ENCODE results near the gene TNNI3K. TPM values are rescaled to one million over a fixed set of nuclear protein-coding genes. Genes with fewer than 3 reads are reported as not detected.

The TNNI3K gene
- polyA plus RNA-seq, 3 donors, result 1.6 to 2.7 (median 2.2) TPM

DNA sequence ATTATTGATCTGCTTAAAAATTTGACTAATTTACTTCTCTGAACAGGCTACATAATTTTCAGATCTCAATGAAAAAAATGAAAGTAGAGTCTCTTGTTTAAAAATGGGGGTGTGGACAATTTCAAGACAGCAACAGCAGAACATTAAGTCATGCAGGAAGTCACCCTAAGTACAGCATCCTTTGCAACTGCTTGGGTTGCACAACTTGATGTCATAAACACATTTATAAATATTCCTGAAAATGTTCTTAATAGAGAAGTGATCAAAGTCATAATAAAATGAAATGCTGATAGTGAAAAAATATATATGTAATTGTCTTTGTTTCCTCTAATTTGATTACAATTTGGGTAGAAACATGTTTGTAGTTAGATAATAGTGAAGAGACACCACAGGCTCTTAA lies 79.3 kb downstream of the TNNI3K start:
- DNase-seq, result no peak

DNA sequence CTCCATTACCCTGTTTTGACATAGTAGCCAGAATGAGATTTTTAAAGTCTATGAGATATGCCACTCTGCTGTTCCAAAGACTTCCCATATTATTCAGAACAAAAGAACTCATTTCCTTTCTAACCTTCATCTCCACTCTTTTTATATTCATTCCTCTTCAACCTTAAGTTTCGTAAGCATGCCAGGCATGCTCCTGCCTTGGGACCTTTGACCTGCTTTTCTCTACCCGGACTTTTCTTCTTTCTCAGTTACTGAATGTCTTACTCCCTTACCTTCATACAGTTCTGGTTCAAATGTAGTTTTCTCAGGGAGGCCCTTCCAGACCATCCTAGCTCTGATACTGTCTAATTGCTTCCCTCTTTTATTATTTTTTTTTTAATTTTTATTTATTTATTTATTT lies 81.1 kb downstream of the TNNI3K start:
- DNase-seq, result no peak

DNA sequence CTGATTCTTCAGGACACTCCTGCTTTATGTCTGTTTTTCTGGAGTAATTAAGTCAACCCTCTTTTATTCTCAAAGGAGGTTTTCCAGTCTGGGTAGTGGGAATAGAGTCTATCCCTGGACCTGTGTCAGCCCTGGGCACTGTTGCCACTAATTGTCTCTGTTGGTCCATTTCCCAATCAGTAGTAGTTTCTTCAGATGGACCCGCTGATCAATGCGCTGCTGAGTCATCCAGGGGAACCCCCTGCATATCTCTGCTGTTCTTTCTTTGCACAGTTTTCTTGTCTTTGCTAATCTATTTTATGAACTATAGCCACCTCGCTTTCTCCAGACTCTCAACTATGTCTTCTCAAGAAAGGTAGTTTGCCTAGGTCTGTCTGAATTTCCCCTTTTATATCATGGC lies 82.5 kb downstream of the TNNI3K start:
- DNase-seq, result no peak

DNA sequence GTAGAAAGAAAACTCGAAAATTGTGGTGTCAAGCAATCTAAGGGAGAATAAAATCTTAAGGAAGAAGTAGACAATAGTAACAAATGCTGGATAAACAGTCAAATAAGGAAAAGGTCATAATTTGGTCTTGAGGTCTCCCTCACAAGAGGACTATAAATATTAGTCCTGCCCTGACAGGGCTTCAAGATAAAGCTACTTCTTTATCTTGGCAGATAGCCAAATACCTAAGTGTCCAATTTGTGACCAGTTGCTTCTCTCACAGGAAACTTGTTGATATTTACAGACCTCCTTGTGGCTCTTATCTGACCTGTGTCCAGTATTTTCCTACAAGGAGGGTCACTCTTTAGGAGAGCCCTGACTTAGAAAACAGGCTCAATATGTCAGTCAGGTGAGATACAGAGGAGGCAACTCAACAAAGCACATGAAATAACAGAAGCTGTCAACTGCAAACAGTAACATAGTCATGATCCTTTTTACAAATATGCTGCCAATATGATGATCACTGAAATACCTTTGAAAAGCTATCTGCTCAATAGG lies 88.8 kb downstream of the TNNI3K start:
- peak; percentile 31 for DNase-seq

DNA sequence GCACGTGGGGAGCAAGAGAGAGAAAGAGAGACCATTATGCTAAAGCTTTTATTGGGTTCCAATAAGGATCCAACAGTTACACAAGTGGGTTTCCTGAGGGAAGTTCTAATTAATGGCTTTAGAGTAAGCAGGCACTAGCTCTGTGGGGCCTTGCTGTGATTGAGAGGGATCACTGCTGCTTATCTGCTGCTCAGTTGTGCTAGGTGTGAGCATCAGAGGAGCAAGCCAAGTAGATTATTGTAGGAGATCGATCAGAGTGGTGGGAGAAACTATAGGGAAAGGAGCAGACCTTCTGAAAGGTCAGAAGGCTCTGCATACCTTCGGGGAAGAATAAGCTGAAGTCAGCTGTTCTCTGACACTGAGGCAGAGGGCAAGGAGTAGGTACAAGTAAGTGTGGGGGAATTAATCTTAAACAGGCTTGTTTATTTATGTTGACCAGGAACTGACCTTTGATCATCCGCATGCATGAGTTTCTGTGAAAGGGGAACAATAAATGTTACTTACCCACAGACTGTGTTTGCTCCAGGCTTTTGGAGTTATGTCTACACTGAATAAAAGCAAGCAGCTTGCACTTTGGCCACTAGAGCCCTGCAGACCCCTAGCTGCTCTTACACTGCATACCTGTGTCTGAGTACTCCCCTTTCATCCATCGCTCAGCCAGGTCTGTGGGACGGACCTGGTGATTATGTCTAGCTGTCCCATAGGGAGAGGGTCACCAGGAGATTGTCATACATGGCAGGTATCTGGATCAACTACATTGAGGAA lies 89.7 kb downstream of the TNNI3K start:
- DNase-seq, result no peak

DNA sequence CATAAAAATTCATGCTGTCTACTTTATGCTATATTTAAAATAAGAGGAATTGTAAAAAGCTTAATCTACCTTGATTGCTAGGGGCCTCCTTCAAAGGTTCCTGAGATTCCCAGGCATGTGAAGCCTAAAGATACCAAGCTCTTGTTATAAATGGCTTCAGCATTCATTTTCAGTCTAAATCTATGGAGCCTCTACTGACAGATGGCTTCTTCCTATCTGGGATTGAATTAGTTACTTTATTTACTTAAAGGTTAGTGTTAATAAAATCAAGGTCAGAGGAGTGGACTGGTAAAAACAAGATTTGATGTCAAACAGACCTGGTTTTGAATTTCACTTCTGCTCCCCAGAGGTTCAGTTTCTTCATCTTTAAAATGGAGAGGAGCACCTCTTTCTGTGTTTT lies 93.7 kb downstream of the TNNI3K start:
- no peak for DNase-seq

DNA sequence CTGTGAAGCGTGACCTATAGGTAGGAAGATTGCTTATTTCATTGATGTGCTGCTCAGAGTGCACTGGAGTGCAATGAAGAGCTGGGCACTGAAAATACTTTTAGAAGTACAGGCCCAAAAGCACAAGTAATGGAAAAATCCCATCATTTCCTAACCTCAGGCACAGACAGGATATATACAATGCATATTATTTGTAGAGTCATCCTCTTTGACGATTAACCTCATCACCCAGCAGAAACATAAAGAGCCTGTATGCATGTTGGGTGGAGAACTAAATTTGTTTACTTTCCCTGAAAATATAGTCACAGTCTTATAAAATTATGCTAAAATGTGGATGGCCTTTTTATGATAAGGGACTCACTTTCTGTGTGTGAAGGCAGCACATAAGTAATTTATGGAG lies 98.1 kb downstream of the TNNI3K start:
- DNase-seq, result no peak

DNA sequence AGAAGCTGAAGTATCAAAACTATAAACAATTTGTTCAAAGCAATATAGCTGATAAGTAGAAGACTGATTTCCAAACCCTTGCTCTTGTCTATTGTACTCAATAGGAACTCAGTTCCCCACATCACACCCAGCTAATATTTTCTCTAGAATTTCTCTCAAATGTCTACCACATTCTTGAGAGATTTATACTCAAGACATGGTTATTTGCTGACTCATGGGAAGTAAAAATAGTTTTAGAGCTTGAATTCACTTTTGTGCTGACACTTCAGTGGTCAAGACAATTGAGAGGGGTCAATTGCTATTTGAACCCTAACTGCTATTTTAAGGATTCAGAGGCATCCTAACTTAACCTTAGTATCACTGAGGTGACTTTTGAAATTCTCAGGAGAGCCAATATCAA lies 99.0 kb downstream of the TNNI3K start:
- DNase-seq, result no peak

DNA sequence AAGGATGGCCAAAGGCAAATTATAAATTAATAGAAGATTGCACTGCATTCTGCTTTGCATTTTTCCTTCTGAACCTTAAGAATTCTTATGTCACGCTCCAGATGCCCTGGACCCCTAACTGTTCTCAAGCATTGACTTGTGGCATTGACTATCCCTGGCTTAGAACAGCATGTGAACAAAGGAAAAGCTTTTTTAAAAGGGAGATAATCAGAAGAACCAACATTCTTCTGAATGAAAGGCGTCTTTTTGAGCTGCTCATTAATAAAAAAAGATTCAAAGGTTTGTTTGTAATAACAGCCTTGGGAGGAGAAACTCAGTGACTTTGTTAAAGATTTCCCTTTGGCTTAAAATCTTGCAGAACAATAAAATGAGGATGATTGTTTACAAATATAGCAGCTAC lies 105.5 kb downstream of the TNNI3K start:
- DNase-seq, result no peak

DNA sequence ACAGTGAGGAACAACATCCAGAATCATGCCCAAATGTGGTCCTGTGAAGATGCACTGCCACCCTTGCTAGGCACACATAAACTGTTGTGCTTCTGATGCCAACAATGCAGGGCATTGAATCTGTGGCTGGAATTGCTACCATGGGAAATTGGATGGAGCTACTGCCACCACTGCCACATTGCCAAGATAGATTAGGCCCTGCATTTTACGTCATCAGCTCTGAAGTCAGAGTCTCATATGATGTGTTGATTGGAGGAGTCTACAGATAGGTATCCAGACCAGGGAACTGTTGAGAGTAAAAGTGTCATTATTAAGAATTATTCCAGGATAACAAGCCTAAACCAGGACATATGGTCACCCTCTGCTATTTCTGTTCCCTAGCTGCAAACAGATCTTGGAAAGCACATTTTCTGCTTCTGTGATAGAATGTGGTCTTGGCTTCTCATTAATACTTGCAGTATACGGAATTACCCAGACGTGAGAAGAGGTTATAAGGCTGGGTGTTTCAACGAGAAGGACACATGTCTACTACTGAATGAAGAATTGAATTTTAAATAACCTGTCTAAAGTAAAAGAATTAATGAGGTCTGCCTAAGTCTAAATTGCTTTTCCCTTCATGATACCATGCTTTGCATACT lies 106.6 kb downstream of the TNNI3K start:
- no peak for DNase-seq

DNA sequence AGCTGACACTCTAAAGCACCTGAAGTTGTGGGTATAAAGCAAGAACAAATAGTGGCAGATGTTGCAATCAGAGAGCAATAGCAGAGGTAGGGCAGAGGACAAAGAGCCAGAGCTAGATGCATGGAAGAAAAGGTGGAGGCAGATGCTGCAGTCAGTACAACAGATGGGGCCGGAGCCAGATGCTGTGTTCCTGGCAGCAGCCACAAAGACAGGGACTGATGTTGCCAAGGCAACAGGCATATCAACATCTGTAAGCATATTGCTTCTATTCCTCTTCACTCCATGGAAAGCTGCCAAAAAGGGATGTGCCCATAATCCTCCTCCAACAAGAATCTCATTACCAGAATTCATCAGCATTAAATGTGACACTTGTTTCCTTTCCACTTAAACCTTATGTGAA lies 108.0 kb downstream of the TNNI3K start:
- DNase-seq, result peak; percentile 79

DNA sequence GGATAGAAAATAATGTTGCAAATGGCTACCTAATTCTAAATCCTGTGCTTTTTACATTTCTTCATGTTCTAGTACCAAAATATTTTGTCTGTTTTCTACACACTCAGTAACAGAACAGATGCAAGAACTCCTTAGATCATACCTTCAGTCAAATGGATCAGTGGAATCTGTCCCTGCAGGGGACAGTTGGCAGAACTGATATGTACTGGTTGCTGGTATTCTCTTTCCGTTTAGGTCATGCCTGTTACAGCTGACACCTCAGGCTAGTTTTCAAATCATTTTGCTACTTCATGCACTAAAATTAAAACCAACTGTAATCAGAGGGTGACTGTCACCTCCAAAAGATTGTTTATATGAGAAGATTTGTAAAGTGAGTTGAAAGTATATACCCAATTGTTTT lies 109.2 kb downstream of the TNNI3K start:
- no peak for DNase-seq

DNA sequence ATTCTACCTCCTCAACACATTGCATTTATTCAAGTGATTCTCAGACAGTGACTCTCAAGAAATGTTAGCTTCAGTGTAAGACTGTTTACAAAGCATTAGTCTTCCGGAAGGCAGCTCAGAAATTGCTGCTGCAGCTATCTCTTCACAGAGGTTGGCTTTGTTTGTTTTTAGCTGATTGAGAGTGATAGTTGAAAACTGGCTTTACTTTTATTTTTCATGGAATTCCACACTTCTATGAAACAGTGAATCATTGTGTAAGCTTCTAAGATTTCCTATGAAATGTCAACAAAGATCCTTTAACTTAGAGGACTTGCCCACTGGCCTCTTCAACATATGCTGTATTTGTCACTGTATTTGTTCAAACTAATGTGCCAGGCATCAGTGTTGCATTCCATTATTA lies 121.3 kb downstream of the TNNI3K start:
- DNase-seq, result no peak

DNA sequence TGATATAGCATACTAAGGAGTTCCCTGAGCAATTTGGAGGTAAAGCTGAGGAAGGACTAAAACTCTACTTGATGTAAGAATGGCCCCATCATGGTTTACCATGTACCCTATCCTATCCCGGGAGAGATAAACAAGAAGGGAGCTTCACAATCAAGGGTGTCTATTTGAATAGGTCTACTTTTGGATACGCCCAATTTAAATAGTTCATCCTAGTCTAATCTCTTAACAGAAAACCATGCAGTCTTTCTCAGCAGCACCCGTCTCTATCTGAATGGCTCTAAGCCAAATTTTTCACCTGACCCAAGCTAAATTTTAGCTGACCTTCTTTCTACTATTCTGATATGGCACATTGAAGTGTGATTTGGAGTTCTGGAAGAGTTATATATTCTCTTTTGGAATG lies 122.0 kb downstream of the TNNI3K start:
- no peak for DNase-seq

DNA sequence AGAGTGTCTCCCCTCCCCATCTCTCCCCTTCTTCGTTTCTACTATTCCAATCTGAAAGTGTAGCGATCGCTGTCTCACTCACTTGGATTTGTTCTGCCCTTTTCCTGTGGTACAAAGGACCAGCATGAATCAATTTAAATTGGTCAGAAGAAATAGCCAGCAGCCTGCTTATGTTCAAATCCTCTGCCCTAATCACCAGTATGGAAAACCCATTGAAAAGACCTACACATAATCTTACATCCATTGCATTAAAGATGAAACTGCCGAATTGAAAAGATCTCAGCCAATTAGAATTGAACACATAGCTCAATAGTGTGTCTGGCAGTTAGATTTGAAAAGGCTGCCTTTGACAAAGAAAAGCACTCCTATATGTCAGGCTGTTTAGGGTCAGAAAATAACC lies 122.6 kb downstream of the TNNI3K start:
- no peak for DNase-seq

DNA sequence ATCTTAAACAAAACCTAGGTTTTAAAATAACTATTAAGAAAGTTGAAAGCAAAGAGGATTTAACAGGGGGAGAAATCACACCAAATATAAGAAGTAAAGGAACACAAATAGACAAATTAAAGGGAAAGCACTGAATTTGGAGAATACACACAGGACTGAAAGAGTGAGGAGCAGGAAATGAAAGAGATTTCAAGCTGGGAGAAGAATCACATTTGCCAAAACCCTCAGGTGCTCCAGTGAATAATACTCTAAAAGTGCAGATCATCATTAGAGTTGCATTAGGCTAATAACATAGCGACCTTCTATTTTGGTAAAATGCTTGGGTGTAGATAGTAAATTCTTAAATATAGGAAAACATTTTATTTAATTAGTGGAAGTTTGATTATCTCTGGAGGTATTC lies 127.5 kb downstream of the TNNI3K start:
- DNase-seq, result no peak

DNA sequence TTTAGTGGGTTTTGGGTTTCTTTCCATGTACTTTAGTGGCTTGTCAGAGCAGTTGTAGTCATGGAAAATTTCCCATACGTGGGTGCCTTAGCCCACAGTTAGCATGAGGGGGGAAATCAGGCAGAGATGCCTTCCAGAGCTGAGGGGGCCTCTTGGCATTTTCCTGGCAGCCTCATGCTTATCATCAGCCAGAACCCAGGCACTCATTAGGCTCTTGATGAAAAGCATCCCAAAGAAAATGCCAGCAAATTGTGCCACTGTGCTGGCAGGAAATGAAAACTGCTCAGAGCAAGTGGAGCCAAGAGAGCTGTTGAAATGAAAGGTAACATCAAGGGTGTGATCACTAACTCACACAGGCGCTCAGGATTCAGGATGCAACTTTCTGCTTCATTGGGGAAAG lies 128.0 kb downstream of the TNNI3K start:
- DNase-seq, result no peak

DNA sequence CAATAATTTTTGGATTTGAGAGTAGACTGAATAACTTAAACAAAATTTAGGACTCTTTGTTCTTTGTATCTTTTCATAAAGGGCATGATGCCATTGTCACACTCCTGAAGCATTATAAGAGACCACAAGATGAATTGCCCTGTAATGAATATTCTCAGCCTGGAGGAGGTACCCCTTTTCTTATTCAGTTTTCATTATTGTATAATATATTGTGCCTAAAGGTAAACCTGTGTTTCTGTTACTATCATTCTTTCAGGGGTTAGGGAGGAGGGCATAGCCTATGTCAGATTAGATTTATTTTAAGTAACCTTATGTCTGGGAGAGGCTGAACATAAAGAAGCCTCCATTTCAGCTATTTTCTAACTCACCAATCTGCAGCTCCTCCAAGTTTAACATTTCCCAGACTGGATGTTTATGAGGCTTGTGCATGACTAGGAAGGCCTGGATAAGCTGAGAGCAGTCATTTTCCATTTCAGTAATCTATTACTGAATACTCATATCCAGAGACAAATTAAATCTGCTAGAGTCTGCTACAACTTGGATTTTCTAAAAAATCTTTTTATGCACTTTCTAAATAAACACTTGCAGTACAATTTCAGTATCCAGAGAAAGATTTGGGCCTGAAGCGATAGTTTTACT lies 132.1 kb downstream of the TNNI3K start:
- DNase-seq, result no peak

DNA sequence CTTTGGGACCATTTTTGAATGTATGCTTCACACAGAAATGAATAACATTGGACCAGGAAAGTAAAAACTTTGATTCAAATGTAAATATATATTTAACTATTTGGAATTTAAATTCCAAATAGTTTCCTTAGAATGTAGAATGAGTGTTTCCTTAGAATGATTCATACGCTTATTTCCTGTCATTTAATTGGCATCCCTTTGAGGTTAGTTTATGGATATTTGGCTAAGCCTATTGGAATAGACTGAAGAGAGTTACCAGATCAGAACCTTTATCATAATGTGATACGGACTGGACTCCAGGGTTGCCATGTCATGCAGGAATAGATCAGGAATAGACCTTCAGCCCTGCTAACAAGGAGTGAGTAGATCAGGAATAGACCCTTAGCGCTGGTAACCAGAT lies 133.1 kb downstream of the TNNI3K start:
- DNase-seq, result no peak

DNA sequence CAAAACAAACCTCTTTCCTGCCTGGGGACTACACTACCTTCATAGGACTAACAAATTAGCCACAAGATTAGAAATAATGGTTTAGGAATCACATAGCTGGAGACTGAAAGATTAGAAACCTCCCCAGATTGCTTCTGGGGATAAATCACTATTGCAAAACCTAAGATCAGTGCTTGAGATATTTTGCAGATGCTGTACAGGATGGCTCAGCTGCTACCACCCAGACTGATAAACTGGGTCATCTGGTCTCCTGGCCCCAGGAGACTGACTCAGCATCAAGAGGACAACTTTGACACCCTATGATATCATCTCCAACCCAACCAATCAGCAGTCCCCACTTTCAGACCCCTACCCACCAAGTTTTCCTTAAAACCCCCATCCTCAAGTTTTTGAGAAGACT lies 140.2 kb downstream of the TNNI3K start:
- DNase-seq, result no peak

DNA sequence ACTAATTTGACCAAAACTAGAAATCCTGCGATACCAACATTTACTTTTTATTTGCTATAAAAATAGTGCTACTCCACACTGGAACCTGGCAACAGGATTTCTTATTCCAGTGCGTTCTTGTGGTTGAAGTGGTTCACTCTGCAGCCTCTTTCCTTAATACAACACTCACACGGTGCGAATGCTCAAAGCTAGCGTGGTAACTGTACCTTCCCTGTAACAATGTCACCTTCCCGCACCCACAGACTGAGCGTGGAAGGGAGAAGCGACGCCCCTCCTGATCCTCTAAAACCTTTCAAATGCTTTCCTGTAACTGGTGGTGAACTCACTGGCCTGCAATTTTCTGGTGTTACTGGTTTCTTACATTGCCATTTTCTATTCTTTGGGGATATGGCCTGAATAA lies 145.1 kb downstream of the TNNI3K start:
- no peak for DNase-seq

DNA sequence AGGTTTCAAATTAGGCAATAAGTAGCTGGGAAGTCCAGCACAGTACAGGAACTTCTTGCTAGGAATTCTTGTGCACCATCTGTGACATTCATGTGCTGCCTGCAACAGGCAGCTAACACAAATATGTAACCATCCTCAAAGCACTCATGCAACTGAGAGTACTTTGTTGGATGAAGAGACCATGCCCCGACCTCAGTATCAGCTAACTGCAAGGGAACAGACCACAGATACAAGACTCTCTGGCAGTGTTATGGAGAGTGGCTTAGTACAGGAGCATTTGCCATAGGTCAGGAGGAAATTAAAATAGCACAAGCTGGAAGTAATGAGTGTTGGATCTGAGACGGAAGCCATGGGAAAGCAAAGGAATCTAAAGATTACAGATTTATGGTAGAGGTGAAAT lies 153.7 kb downstream of the TNNI3K start:
- DNase-seq, result no peak

DNA sequence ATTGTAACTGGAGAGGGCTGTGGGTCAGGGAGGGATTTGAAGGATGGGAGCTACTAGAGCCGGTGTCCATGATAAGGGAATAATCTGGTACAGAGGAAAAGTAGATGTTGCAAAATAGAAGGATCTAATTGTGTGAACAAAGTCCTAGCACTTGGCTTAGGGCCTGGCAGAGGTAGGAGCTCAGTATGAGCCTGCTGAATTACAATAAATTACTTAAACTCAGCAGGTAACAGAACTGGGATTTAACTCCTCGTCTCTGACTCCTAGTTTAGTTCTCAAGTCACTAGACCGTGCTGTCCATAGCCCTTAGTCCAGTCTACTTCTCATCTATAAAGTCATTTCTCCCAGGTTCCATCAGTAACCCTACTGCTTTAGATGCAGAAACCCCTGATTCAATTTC lies 157.0 kb downstream of the TNNI3K start:
- no peak for DNase-seq

Data from renal pelvis (tissue), 4 donors.